Endothelial cell of umbilical vein (primary cell): Measurements from ENCODE around the gene PRKAR1B. TPM values are rescaled to one million over a fixed set of nuclear protein-coding genes. Genes with fewer than 3 reads are reported as not detected.

Experiments used
- BruUV-seq: library from RNA; stranded (reverse); fragments of 400-500 nt; replicated peaks from 2 replicates; lab custom pipeline; 2021; lab: Mats Ljungman, UMichigan
- CTCF ChIA-PET: fragments of 300-600, 350-600 bp; sonication (Branson Sonifier 250); formaldehyde crosslinking; loops from one replicate; lab custom pipeline; 2021; ENCODE audit warnings: antibody characterized with exemption, inconsistent platforms; lab: Charles Lee
- POLR2A ChIA-PET: fragments of 300-600, 350-600 bp; sonication (Branson Sonifier 250); formaldehyde crosslinking; loops from one replicate; lab custom pipeline; 2021; ENCODE audit warnings: antibody characterized with exemption, inconsistent platforms; lab: Charles Lee
- DNase-seq: peaks from one replicate; pipeline ENCODE4 v3.0.0-alpha.2; 2011; ENCODE audit warnings: low read depth, low spot score
- FAIRE-seq: peaks from 2 replicates; lab custom pipeline; 2011; peaks lifted over from hg19 to GRCh38; lab: Jason Lieb, UNC
- H2AFZ ChIP-seq: 2 replicates; pipeline ENCODE4 v1.6.0; 2012; ENCODE audit warnings: low read depth, low read length, control low read depth, inconsistent platforms
- H3K27ac ChIP-seq: 2 replicates; pipeline ENCODE4 v1.5.1; 2011; ENCODE audit warnings: low read depth, mild to moderate bottlenecking, control low read depth, low read length, moderate library complexity; ENCODE audit not compliant: insufficient read depth
- H3K27me3 ChIP-seq, 2 experiments: 2 replicates each; pipeline versions ENCODE4 v1.6.0 to v1.6.1; 2011; ENCODE audit warnings: low read length in 2 of 2, mixed read lengths in 1 of 2; ENCODE audit not compliant: control insufficient read depth in 2 of 2, insufficient read depth in 2 of 2
- H3K36me3 ChIP-seq, 2 experiments: 2 replicates in 1 of 2; 3 replicates in 1 of 2; pipeline ENCODE4 v1.5.1; 2011; ENCODE audit warnings: low read length in 2 of 2, mild to moderate bottlenecking in 1 of 2, moderate library complexity in 1 of 2; ENCODE audit not compliant: control insufficient read depth in 2 of 2, insufficient read depth in 2 of 2; ENCODE audit errors: extremely low read depth in 1 of 2
- H3K4me1 ChIP-seq: 3 replicates; pipeline ENCODE4 v1.5.1; 2011; ENCODE audit warnings: mild to moderate bottlenecking, low read length; ENCODE audit not compliant: control insufficient read depth, insufficient read depth; ENCODE audit errors: extremely low read depth
- H3K4me2 ChIP-seq: 2 replicates; pipeline ENCODE4 v1.6.1; 2011; ENCODE audit warnings: low read length, control low read depth, mixed read lengths; ENCODE audit not compliant: insufficient read depth
- H3K4me3 ChIP-seq, 3 experiments: fragments of 200-600 bp in 1 of 3; sonication (generic), shearing (Covaris generic) in 1 of 3; replicated peaks in 1 of 3; 2 replicates each; pipeline ENCODE4 v1.5.1; 2011 to 2016; ENCODE audit warnings: control low read depth in 3 of 3, low read length in 3 of 3, mild to moderate bottlenecking in 2 of 3, inconsistent platforms in 1 of 3, low read depth in 1 of 3, moderate library complexity in 1 of 3; ENCODE audit not compliant: insufficient read depth in 1 of 3
- H3K79me2 ChIP-seq: 2 replicates; pipeline ENCODE4 v1.6.0; 2012; ENCODE audit warnings: low read length, inconsistent platforms; ENCODE audit not compliant: control insufficient read depth, insufficient read depth
- H3K9ac ChIP-seq: replicated peaks from 2 replicates; pipeline ENCODE3; 2011; ENCODE audit warnings: low read length, control low read depth; ENCODE audit not compliant: insufficient read depth; ENCODE audit errors: extremely low read depth
- H3K9me1 ChIP-seq: replicated peaks from 3 replicates; pipeline ENCODE4 v1.6.0; 2011; ENCODE audit warnings: mild to moderate bottlenecking, low read length; ENCODE audit not compliant: control insufficient read depth, insufficient read depth; ENCODE audit errors: extremely low read depth
- H3K9me3 ChIP-seq: replicated peaks from 2 replicates; pipeline ENCODE4 v1.5.1; 2012; ENCODE audit warnings: low read length, inconsistent platforms; ENCODE audit not compliant: control insufficient read depth, insufficient read depth
- H4K20me1 ChIP-seq: replicated peaks from 2 replicates; pipeline ENCODE3; 2011; ENCODE audit warnings: mild to moderate bottlenecking, low read length; ENCODE audit not compliant: control insufficient read depth, insufficient read depth; ENCODE audit errors: extremely low read depth
- CTCF ChIP-seq, 2 donors: IDR thresholded peaks; 1 replicate in 1 of 2; 2 replicates in 1 of 2; pipeline ENCODE4 v1.5.1; 2011; ENCODE audit warnings: low read length in 2 of 2, mild to moderate bottlenecking in 2 of 2, moderate library complexity in 2 of 2, control low read depth in 1 of 2, inconsistent platforms in 1 of 2, low read depth in 1 of 2; ENCODE audit not compliant: insufficient read depth in 1 of 2; ENCODE audit errors: extremely low read depth in 1 of 2
- EZH2 ChIP-seq: IDR thresholded peaks from 2 replicates; pipeline ENCODE4 v1.6.1; 2012; ENCODE audit warnings: borderline replicate concordance, low read depth, mild to moderate bottlenecking, moderate library complexity, low read length, inconsistent platforms; ENCODE audit not compliant: severe bottlenecking
- FOS ChIP-seq: IDR thresholded peaks from 2 replicates; pipeline ENCODE4 v1.6.1; 2011; ENCODE audit warnings: mild to moderate bottlenecking, low read length, moderate library complexity, borderline replicate concordance; ENCODE audit not compliant: insufficient read depth
- GATA2 ChIP-seq: IDR thresholded peaks from 2 replicates; pipeline ENCODE4 v1.7.0; 2011; ENCODE audit warnings: low read depth, mild to moderate bottlenecking, moderate library complexity, mixed read lengths, low read length; ENCODE audit not compliant: insufficient read length, insufficient read depth
- JUN ChIP-seq: IDR thresholded peaks from 2 replicates; pipeline ENCODE4 v1.6.1; 2011; ENCODE audit warnings: borderline replicate concordance, low read depth; ENCODE audit not compliant: insufficient read length, insufficient read depth
- MAX ChIP-seq: IDR thresholded peaks from 2 replicates; pipeline ENCODE4 v1.6.1; 2011; ENCODE audit not compliant: insufficient read depth, insufficient read length
- MYC ChIP-seq: IDR thresholded peaks from one replicate; pipeline ENCODE4 v1.6.1; 2011; ENCODE audit warnings: mild to moderate bottlenecking, low read depth, low read length
- POLR2A ChIP-seq: IDR thresholded peaks from 2 replicates; pipeline ENCODE4 v1.6.1; 2012; ENCODE audit warnings: low read depth, mild to moderate bottlenecking, control low read depth, low read length
- POLR2AphosphoS5 ChIP-seq: IDR thresholded peaks from 2 replicates; pipeline ENCODE4 v1.6.1; 2012; ENCODE audit warnings: low read depth, mild to moderate bottlenecking, control low read depth, low read length, moderate library complexity; ENCODE audit not compliant: insufficient read depth
- dilution Hi-C: fragments of 300-500 bp; cut with MboI; formaldehyde crosslinking; loops from one replicate; pipeline ENCODE4 v1.15.0; 2019; ENCODE audit warnings: low sequenced_read_pairs; ENCODE audit not compliant: extremely low pct_ligation_motif_present
- intact Hi-C: fragments of 100-400 bp; cut with micrococcal nuclease; formaldehyde crosslinking; loops from one replicate; pipeline ENCODE4 v1.10.0; 2022
- polyA plus RNA-seq, 4 experiments: library from polyadenylated mRNA; depleted of rRNA in 3 of 4; stranded (reverse) in 3 of 4; unstranded in 1 of 4; fragments of >200 nt; gene quantifications; 2 replicates each; pipeline versions ENCODE4 v1.2.1 to v1.2.3, GENCODE V29; 2011 to 2012; ENCODE audit warnings: missing spikeins in 1 of 4
- total RNA-seq: library from RNA; stranded (reverse); gene quantifications from 2 replicates; pipeline ENCODE4 v1.2.3, GENCODE V29; 2021

The PRKAR1B gene
- total and polyA plus RNA-seq, 2 donors (not counting 3 experiments of a cell fraction or from before 2014, with no cell fraction given) = 15.4 to 29.2 TPM

GRCh38 chr7:526460-527034 lies 200.5 kb downstream of the PRKAR1B start:
- H3K4me3 ChIP-seq = no peak overlapping the region
- dilution Hi-C loops = no loop called here
- no peak overlapping the region for H3K9ac ChIP-seq
- H3K9me3 ChIP-seq = no peaks in the 10 kb centered on the region
- CTCF ChIA-PET = interaction anchor here (0.8 to 1.0 kb wide), 2 partner anchors 93 to 110 kb away, joined by 4 read pairs; no protein-coding TSS in a partner anchor
- H3K27ac ChIP-seq = no peak overlapping the region
- TF ChIP-seq GATA2 = no peak
- TF ChIP-seq MAX = no peak
- TF ChIP-seq CTCF (IDR thresholded peaks at IDR 0.05; ENCODE audit: extremely low read depth in 1 of 2, insufficient read depth in 1 of 2, low read depth in 1 of 2, low read length in 2 of 2) = no peak
- TF ChIP-seq JUN = no peak
- no peak for TF ChIP-seq FOS
- no peak for TF ChIP-seq POLR2A
- no peak for TF ChIP-seq EZH2
- TF ChIP-seq POLR2AphosphoS5 = no peak
- no peak for TF ChIP-seq MYC
- no peaks in the 10 kb centered on the region for H3K79me2 ChIP-seq
- no peak overlapping the region for H2AFZ ChIP-seq
- POLR2A ChIA-PET = no interaction called here
- DNase-seq (no peak), FAIRE-seq (no peak)
- peaks cover 5% of the 10 kb centered on the region for H3K4me1 ChIP-seq
- H3K4me2 ChIP-seq = no peak overlapping the region
- BruUV-seq = no TSS peak
- intact Hi-C loops = no loop called here
- peaks cover 0 to 2% of the 10 kb centered on the region in 2 experiments for H3K27me3 ChIP-seq
- H3K9me1 ChIP-seq = no peaks in the 10 kb centered on the region
- no peaks in the 10 kb centered on the region for H4K20me1 ChIP-seq
- no peaks in the 10 kb centered on the region for H3K36me3 ChIP-seq
